HepG2 (cell line): Measurements from ENCODE around the gene NHSL1. TPM values are rescaled to one million over a fixed set of nuclear protein-coding genes. Genes with fewer than 3 reads are reported as not detected.

Experiments used
- ATF3 ChIP-seq: sonication (generic); formaldehyde crosslinking; IDR thresholded peaks from 2 replicates; pipeline ENCODE4 v1.4.0; 2020; ENCODE audit warnings: missing genetic modification reagents
- BCL6 ChIP-seq: IDR thresholded peaks from 2 replicates; pipeline ENCODE4 v1.6.1; 2016; ENCODE audit warnings: missing genetic modification reagents, missing compliant biosample characterization
- CREB1 ChIP-seq, 2 experiments: fragments of 450-650 bp in 1 of 2; IDR thresholded peaks; 2 replicates each; pipeline ENCODE4 v1.6.1; 2016 to 2017; ENCODE audit warnings: control low read depth in 1 of 2, mild to moderate bottlenecking in 1 of 2, missing compliant biosample characterization in 1 of 2, missing genetic modification characterization in 1 of 2
- FOSL2 ChIP-seq: sonication (generic); formaldehyde crosslinking; IDR thresholded peaks from 2 replicates; pipeline ENCODE4 v1.4.0; 2020; ENCODE audit warnings: missing genetic modification reagents
- FOXJ3 ChIP-seq: sonication (generic); formaldehyde crosslinking; IDR thresholded peaks from 2 replicates; pipeline ENCODE4 v1.4.0; 2020; ENCODE audit warnings: missing genetic modification reagents, mild to moderate bottlenecking, borderline replicate concordance
- FOXK1 ChIP-seq: sonication (generic); formaldehyde crosslinking; IDR thresholded peaks from 2 replicates; pipeline ENCODE4 v1.4.0; 2020; ENCODE audit warnings: low read depth, missing genetic modification reagents, borderline replicate concordance
- HMG20A ChIP-seq: IDR thresholded peaks from 2 replicates; pipeline ENCODE4 v1.6.1; 2016; ENCODE audit warnings: borderline replicate concordance
- HMG20B ChIP-seq: conservative IDR thresholded peaks from 2 replicates; pipeline ENCODE4 v1.6.1; 2016; ENCODE audit warnings: missing genetic modification reagents, missing compliant biosample characterization
- JUNB ChIP-seq: sonication (generic); formaldehyde crosslinking; IDR thresholded peaks from 2 replicates; pipeline ENCODE4 v1.8.0; 2022; ENCODE audit warnings: missing genetic modification reagents, mild to moderate bottlenecking, borderline replicate concordance
- KDM1A ChIP-seq: IDR thresholded peaks from 2 replicates; pipeline ENCODE4 v1.6.1; 2016; ENCODE audit warnings: missing compliant biosample characterization
- KDM5B ChIP-seq: sonication (generic); formaldehyde crosslinking; IDR thresholded peaks from 2 replicates; pipeline ENCODE4 v1.4.0; 2020; ENCODE audit warnings: missing genetic modification reagents, mild to moderate bottlenecking, borderline replicate concordance
- MTA3 ChIP-seq: sonication (generic); formaldehyde crosslinking; IDR thresholded peaks from 2 replicates; pipeline ENCODE4 v1.4.0; 2020; ENCODE audit warnings: missing genetic modification reagents
- NCOA2 ChIP-seq: sonication (generic); formaldehyde crosslinking; IDR thresholded peaks from 2 replicates; pipeline ENCODE4 v1.8.0; 2022; ENCODE audit warnings: inconsistent platforms
- REL ChIP-seq: sonication (generic); formaldehyde crosslinking; conservative IDR thresholded peaks from 2 replicates; pipeline ENCODE4 v1.8.0; 2022; ENCODE audit warnings: mild to moderate bottlenecking, missing genetic modification reagents, moderate library complexity
- SKI ChIP-seq: fragments of 450-650 bp; IDR thresholded peaks from one replicate; pipeline ENCODE4 v1.6.1; 2018; ENCODE audit warnings: mild to moderate bottlenecking; ENCODE audit not compliant: partially characterized antibody
- SOX13 ChIP-seq, 3 experiments: fragments of 450-650 bp in 1 of 3; sonication (generic) in 1 of 3; formaldehyde crosslinking in 1 of 3; IDR thresholded peaks in 2 of 3; conservative IDR thresholded peaks in 1 of 3; 2 replicates each; pipeline versions ENCODE4 v1.5.0 to v1.6.1; 2016 to 2020; ENCODE audit warnings: antibody characterized with exemption in 1 of 3, mild to moderate bottlenecking in 1 of 3, missing compliant biosample characterization in 1 of 3, missing genetic modification reagents in 1 of 3, moderate library complexity in 1 of 3
- TCF7 ChIP-seq: sonication (generic); IDR thresholded peaks from 2 replicates; pipeline ENCODE4 v1.6.1; 2016; ENCODE audit warnings: antibody characterized with exemption, low read depth
- TEAD3 ChIP-seq: optimal IDR thresholded peaks from 2 replicates; pipeline ENCODE3; 2016; ENCODE audit warnings: borderline replicate concordance
- ZNF775 ChIP-seq: sonication (generic); formaldehyde crosslinking; IDR thresholded peaks from 2 replicates; pipeline ENCODE4 v1.4.0; 2020; ENCODE audit warnings: missing genetic modification reagents, mild to moderate bottlenecking, moderate library complexity, borderline replicate concordance
- ZNF792 ChIP-seq: IDR thresholded peaks from 2 replicates; pipeline ENCODE4 v1.6.1; 2016
- polyA plus RNA-seq, 8 experiments: library from polyadenylated mRNA; depleted of rRNA in 3 of 8; stranded (reverse) in 7 of 8; unstranded in 1 of 8; fragments of >200 nt; fragmentation: Illumina TruSeq in 4 of 8; extraction: Trizol in 4 of 8; gene quantifications; 2 replicates each; pipeline versions ENCODE4 v1.2.1 to v1.2.3, GENCODE V29; 2011 to 2016; ENCODE audit warnings: low read depth in 4 of 8, missing spikeins in 1 of 8, mixed read lengths in 1 of 8; ENCODE audit not compliant: insufficient read depth in 1 of 8
- total RNA-seq, 5 experiments: library from RNA; depleted of rRNA; stranded (reverse); fragments of >200 nt; fragmentation: Illumina TruSeq; extraction: Trizol; gene quantifications; 2 replicates each; pipeline ENCODE4 v1.2.3, GENCODE V29; 2016; ENCODE audit warnings: low read depth in 1 of 5

The NHSL1 gene
- total and polyA plus RNA-seq, 2 of the 13 experiments (the other 11 are each of a cell fraction or from before 2014, with no cell fraction given), result 24.9 to 53.6 TPM

- TF ChIP-seq ATF3 (CRISPR knock-in tag) (peak; percentile 38; the same call in 1 of the 2 replicates), TCF7 (peak; percentile 77), BCL6 (CRISPR knock-in tag) (no peak), SKI (peak; percentile 16), FOSL2 (CRISPR knock-in tag) (peak; percentile 96), ZNF775 (CRISPR knock-in tag) (no peak), NCOA2 (CRISPR knock-in tag) (0 out of 2 replicates have a peak, but pooled peaks have one; percentile 19), REL (no peak), SOX13 (IDR thresholded peaks at IDR 0.05) (no peak; the same call in 1 of the 2 replicates), SOX13 (CRISPR knock-in tag; conservative IDR thresholded peaks at IDR 0.05 in 1 of 2, IDR thresholded peaks at IDR 0.05 in 1 of 2) (peak in 1 of 2 experiments; percentile 71; a peak in 2 of 4 replicates), HMG20A (CRISPR knock-in tag) (peak; percentile 80; the same call in 1 of the 2 replicates), JUNB (CRISPR knock-in tag) (peak; percentile 90; the same call in 1 of the 2 replicates), ZNF792 (CRISPR knock-in tag) (no peak), CREB1 (IDR thresholded peaks at IDR 0.05) (peak; percentile 42; the same call in 1 of the 2 replicates), CREB1 (CRISPR knock-in tag; IDR thresholded peaks at IDR 0.05) (peak; percentile 28; the same call in 1 of the 2 replicates), HMG20B (CRISPR knock-in tag) (peak; percentile 93), FOXK1 (CRISPR knock-in tag) (no peak), KDM1A (peak; percentile 27; the same call in 1 of the 2 replicates), MTA3 (no peak), TEAD3 (peak; percentile 71), KDM5B (CRISPR knock-in tag) (no peak), FOXJ3 (CRISPR knock-in tag) (no peak)
Measured at GRCh38 chr6:138468320-138469015, 30.8 kb downstream of the NHSL1 start (continued).
